Lower leg skin (tissue), 4 donors: Measurements from ENCODE around the gene GRIK5. TPM values are rescaled to one million over a fixed set of nuclear protein-coding genes. Genes with fewer than 3 reads are reported as not detected.

Experiments
- DNase-seq, 2 donors: peaks; one replicate each; pipeline ENCODE4 v3.0.0-alpha.2; 2019; ENCODE audit warnings: low spot score in 2 of 2
- H3K4me3 ChIP-seq: fragments of 200-600 bp; sonication (generic); 2 replicates; pipeline ENCODE4 v1.5.1; 2017; ENCODE audit warnings: mild to moderate bottlenecking, low read depth; ENCODE audit not compliant: poor library complexity, severe bottlenecking
- POLR2A ChIP-seq, 2 donors: fragments of 450-650 bp; IDR thresholded peaks; one replicate each; pipeline ENCODE4 v1.6.1; 2016 to 2017; ENCODE audit warnings: antibody characterized with exemption in 2 of 2, mild to moderate bottlenecking in 1 of 2, moderate library complexity in 1 of 2
- WGBS, 2 donors: methylation state at CpG; one replicate each; pipeline ENCODE4 v1.1.5; 2018; 5-methylcytosine and 5-hydroxymethylcytosine counted together
- intact Hi-C: fragments of 100-400 bp; cut with DNase I; formaldehyde crosslinking; loops from one replicate; pipeline ENCODE4 v1.15.0; 2023; ENCODE audit warnings: low total_unique reads
- total RNA-seq, 4 donors: library from RNA; depleted of rRNA; stranded (reverse); fragments of >200 nt; gene quantifications; one replicate each; pipeline ENCODE4 v1.1.0, GENCODE V29; 2016
- TF ChIP-seq, protein P1 (sequence below), 3 donors: fragments of 450-650 bp; IDR thresholded peaks; one replicate each; pipeline ENCODE4 v1.5.1; 2016; ENCODE audit warnings: antibody characterized with exemption in 3 of 3, mild to moderate bottlenecking in 3 of 3, moderate library complexity in 2 of 3

GRIK5 gene
- total RNA-seq, 4 donors from 2014 or later = 0.11 to 1.4 (median 0.82) TPM

DNA sequence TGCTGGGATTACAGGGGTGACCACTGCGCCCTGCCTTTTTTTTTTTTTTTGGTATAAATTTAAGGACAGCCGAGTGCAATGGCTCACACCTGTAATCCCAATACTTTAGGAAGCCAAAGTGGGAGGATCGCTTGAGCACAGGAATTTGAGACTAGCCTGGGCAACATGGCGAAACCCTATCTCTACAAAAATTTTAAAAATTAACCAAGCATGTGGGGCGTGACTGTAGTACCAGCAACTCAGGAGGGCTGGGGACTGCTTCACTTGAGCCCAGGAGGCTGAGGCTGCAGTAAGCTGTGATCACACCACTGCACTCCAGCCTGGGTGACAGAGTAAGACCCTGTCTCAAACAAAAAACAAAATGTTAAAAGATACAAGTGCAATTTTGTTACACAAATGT, 27.5 kb upstream of the GRIK5 start:
- TF ChIP-seq, protein P1, sequence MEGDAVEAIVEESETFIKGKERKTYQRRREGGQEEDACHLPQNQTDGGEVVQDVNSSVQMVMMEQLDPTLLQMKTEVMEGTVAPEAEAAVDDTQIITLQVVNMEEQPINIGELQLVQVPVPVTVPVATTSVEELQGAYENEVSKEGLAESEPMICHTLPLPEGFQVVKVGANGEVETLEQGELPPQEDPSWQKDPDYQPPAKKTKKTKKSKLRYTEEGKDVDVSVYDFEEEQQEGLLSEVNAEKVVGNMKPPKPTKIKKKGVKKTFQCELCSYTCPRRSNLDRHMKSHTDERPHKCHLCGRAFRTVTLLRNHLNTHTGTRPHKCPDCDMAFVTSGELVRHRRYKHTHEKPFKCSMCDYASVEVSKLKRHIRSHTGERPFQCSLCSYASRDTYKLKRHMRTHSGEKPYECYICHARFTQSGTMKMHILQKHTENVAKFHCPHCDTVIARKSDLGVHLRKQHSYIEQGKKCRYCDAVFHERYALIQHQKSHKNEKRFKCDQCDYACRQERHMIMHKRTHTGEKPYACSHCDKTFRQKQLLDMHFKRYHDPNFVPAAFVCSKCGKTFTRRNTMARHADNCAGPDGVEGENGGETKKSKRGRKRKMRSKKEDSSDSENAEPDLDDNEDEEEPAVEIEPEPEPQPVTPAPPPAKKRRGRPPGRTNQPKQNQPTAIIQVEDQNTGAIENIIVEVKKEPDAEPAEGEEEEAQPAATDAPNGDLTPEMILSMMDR (IDR thresholded peaks at IDR 0.05) = no peak
- TF ChIP-seq POLR2A (IDR thresholded peaks at IDR 0.05) = no peak

DNA sequence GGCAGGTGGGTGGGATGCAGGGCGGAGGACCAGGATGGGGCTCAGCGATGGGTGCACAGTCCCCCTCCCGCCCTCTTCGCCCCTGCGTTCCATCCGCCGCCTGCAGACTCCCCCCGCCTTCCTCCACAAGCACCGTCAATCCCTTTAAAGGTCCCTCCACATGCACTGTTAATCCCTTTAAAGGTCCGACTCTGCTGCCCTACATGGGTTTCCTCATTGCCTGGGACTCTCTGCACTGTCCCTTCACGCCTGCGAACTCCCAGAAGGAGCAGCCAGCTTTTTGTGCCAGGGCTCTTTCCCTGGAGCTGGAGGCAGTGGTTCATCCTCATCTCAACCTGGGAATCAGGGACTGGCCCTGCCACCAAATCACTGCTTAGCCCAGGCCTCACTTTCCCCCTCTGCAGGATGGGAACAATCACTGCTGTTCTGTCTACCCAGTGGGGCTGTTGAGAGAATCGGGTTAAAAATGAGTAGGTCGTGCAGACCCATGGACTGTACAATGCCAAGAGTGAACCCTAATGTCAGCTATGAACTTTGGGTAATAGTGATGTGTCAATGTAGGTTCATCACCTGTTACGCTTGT, 26.3 kb upstream of the GRIK5 start:
- H3K4me3 ChIP-seq = no peak overlapping the region
- WGBS, 2 donors = 53 to 57% methylated on average over 15 of the region's 15 CpGs
- no peak for DNase-seq
- no peak for TF ChIP-seq POLR2A (IDR thresholded peaks at IDR 0.05)
- TF ChIP-seq, protein P1 (IDR thresholded peaks at IDR 0.05) = no peak
- intact Hi-C loops = no loop called here

More for the DNA sequence above, 27.5 kb upstream of the GRIK5 start:
- no peak for DNase-seq
- intact Hi-C loops = no loop called here
- H3K4me3 ChIP-seq = no peak overlapping the region
- 79 to 86% methylated on average over 5 of the region's 5 CpGs for WGBS, 2 donors

DNA sequence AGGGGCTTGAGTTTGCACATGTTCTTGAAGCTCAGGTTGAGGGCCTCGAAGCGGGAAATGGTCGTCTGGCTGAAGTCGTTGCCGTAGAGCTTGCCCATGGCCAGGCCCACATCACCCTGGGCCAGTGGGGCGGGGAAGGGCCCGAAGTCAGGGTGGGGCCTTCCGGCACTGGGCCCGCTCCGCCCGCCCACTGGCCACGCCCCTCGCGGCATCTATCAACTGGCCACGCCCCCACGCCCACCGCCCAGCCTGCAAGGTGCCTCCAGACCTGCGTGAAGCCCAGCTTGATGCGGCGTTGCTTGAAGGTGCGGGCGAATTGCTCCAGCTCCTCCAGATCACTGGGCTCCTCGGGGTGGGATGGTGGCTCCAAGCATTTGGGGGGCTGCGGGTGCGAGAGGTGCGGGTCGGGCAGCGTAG, 25.8 kb upstream of the GRIK5 start:
- no peak overlapping the region for H3K4me3 ChIP-seq
- no peak for TF ChIP-seq POLR2A (IDR thresholded peaks at IDR 0.05)
- TF ChIP-seq, protein P1 (IDR thresholded peaks at IDR 0.05) = no peak
- intact Hi-C loops = no loop called here
- WGBS, 2 donors = 30 to 50% methylated on average over 17 to 28 of the region's 28 CpGs
- no peak for DNase-seq

DNA sequence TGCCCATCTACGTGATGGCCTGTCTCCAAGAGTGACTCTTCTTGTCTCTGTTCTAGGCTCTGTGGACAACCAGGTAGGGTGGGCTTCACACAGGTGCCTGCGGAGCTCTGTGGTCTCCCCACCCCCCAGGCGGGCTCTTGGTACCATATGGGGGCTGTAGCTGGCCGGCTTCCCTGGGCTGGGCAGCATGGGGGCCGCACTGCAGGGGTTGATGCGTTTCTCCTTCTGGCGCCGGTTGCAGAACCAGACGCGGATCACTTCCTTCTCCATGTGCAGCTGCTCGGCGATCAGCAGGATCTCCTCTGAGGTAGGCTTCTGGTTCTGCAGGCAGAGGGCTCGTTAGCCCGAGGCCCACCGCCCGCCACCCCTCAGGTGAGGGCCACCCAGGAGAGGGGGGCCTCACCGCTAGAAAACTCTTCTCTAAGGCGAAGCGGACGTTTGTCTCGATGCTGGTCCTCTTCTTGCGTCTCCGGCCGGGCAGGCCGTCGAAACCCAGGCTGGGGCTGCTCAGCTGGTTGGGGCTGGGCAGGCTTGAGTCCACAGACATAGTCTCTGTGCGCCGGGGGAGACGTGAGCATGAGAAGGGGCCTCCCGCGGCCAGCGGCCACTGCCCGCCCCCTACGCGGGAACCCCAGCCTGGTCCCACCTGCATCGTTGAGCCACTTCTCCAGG, 25.3 kb upstream of the GRIK5 start:
- DNase-seq = no peak
- intact Hi-C loops = no loop called here
- TF ChIP-seq, protein P1 (IDR thresholded peaks at IDR 0.05) = no peak
- TF ChIP-seq POLR2A (IDR thresholded peaks at IDR 0.05) = no peak
- WGBS, 2 donors = 86 to 94% methylated on average over 27 to 35 of the region's 36 CpGs
- H3K4me3 ChIP-seq = no peak overlapping the region

DNA sequence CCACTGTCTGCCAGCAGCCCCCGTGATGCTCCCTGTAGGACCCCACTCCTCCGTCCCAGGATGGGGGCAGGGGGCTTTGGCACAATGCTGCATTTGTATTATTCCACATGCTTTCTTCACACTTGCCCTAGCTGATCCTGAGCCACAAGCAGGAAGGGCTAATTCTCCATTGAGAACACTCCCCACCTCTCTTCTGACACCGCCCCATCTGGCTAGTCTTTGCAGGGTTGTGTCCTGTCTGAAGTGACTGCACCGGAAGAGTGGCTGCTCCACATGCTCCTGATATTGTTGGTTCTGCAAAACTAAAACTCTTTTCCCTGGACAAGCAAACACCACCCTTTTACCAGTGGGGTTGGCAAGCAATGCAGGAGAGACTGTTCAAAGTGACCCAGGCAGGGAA, 23.9 kb upstream of the GRIK5 start:
- intact Hi-C loops = no loop called here
- 44 to 57% methylated on average over 4 of the region's 4 CpGs for WGBS, 2 donors
- no peak for TF ChIP-seq POLR2A (IDR thresholded peaks at IDR 0.05)
- TF ChIP-seq, protein P1 (IDR thresholded peaks at IDR 0.05) = no peak
- no peak overlapping the region for H3K4me3 ChIP-seq
- DNase-seq = no peak
